Measurements from ENCODE around the gene DFFA. TPM values are rescaled to one million over a fixed set of nuclear protein-coding genes. Genes with fewer than 3 reads are reported as not detected.

Gene DFFA, protein sequence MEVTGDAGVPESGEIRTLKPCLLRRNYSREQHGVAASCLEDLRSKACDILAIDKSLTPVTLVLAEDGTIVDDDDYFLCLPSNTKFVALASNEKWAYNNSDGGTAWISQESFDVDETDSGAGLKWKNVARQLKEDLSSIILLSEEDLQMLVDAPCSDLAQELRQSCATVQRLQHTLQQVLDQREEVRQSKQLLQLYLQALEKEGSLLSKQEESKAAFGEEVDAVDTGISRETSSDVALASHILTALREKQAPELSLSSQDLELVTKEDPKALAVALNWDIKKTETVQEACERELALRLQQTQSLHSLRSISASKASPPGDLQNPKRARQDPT
- 27.9 TPM for polyA plus RNA-seq (2013, experiment 1 of 2; ENCODE audit: insufficient read length)
- polyA plus RNA-seq (2013, experiment 2 of 2; ENCODE audit: insufficient read length): 26.2 TPM

DNA sequence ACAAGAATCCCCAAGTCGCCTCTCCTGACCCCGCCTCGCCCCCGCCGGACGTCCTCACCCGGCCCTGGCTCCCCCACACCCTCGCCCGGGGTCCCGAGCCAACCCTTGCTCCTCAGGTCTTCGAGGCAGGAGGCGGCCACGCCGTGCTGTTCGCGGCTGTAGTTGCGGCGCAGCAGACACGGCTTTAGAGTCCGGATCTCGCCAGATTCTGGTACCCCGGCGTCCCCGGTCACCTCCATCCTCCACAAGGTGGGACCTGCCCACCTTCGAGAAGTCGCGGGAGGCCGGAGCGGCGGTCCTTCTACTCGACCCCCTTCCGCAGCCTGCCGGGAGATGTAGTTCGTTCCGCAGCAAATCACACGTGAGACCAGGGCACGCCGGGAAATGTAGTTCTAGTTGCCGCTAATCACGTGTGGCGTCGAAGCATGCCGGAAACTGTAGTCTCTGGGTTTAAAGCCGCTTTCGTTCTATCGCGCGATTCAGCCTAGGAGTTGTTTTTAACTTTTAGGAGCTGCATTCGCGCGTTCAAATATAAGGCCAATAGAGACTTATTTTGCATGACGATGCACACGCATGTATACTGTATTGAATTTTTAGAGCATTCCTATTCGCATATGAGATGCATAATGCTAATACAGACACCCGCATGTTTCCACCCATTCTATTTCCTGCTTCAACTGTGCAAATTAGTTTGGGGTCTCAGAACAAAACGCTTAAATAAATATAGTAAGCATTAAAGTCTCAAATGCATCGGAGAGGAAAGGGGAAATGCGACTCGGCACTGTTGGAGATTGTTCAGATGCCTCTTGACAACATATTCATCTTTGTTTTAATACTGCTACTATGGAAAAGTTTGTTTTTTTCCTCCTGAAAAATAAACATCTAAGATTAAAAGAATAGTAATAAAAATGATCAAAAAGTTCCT, at the start of gene DFFA:
TSS of gene DFFA (minus strand) at position 310 of the 925 bp plus-strand sequence. CDS start at position 239, 71 bp downstream.
- DNase-seq: peak; percentile 96

GRCh38 chr1:10521537-10522157, 49.3 kb upstream of the DFFA start:
- DNase-seq: no peak

DNA sequence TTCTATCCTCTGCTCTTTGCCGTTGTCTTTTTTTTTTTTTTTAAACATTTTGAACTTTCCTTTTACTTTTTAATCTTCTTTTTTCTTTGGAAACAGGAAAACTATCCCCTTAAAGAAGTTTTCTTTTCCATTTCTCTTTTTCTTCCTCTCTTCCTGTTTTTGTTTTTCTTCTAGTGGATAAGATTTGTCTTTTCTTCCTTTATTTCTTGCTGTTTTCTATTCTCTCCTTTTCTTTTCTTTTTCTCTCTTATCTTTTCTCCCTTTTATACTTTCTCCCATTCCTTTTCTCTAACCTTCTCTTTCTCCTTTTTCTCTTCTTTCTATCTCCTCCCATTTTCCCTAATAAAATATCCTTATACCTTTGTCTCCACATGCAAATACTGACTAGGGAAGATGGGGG, 48.6 kb upstream of the DFFA start:
- no peak for DNase-seq

DNA sequence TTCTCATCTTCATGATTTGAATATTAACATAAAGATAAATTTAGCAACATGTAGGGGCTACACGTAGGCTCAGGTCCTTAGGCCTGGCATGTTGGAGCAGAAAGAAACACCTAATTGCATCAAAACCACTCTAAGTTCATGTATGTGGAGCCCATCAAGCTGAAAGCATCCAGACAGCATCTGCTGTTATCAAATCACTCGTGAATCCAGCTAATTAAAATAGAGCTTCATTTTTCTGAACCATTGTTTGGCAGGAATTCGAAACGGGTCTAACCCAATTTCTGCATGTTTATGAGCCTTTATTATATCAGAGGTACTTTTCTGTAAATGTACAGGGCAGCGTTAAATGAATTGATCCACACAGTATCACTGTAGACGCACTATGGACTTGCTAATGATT, 48.2 kb upstream of the DFFA start:
- no peak for DNase-seq

GRCh38 chr1:10519016-10519417, 46.7 kb upstream of the DFFA start:
- no peak for DNase-seq

GRCh38 chr1:10517677-10517982, 45.3 kb upstream of the DFFA start:
- DNase-seq: no peak

DNA sequence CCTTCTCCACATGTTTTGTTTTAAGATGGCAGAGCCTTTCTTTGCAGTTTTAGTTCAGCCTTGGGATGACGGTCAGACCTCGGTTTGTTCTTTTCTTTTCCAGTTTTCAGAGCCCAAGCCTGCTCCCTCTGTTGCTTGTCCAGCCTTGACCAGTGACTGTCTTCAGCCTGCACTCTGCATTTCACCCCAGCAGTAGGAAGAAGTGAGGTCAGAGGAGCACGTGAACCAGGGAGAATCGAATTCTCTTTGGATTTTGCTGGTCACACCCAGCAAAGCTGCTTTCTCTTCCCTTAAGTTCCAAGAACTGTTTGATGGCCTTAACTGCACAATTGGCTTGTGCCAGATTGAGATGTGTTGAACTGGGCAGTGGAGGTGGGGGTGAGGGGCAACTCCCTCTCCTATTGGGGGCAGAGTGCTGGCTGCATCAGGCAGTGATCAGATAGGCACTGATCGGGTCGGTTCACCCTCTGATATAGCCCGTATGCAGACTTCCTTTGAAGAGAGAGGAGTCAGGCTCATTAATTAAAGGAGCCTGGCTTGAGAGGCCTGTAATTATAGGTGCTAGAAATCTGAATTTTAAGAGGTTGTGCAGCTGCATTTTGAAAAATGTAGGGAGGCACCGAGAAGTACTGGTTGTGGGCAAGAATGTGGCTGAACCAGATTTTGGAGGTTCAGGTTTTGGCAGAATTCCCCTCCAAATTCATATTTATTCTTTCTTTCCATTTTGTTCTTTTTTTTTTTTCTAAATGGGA, 44.8 kb upstream of the DFFA start:
- no peak for DNase-seq

DNA sequence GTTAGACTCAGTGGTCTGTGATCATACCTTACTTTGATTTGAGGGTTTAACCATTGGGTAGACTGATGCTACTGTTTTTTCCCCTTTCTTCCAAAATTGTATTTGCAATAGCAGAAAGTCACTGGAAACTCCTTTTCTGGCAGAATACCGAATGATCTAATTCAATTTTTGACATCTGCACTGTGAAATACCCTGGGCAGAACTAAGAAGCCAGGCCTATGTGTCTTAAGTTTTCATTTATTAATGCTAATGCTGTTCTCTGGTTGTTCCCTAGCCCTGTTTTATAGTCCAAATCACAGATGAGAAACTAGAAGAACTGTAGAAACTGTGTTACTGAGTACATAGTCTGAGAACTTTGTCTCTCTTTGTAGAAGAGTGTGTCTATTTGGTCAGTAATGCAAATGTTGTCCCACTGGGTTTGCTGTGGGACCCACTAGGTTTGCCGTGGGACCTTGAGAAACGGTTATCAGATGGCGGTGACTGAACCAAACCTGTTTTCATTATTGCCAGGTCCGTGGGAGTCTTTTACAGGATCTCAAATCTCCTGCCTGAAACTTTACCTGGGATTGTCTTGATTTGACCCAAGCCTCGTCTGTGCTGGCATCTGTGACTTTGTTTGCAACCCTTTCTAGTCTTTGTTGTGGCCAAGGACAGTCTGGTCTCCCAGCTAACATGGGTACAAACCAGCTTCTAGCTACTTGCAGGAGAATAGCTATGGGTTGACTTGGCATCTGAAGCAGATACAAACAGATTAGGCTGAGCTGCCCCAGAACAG, 43.8 kb upstream of the DFFA start:
- DNase-seq: no peak

GRCh38 chr1:10515301-10515975, 43.1 kb upstream of the DFFA start:
- DNase-seq: no peak

DNA sequence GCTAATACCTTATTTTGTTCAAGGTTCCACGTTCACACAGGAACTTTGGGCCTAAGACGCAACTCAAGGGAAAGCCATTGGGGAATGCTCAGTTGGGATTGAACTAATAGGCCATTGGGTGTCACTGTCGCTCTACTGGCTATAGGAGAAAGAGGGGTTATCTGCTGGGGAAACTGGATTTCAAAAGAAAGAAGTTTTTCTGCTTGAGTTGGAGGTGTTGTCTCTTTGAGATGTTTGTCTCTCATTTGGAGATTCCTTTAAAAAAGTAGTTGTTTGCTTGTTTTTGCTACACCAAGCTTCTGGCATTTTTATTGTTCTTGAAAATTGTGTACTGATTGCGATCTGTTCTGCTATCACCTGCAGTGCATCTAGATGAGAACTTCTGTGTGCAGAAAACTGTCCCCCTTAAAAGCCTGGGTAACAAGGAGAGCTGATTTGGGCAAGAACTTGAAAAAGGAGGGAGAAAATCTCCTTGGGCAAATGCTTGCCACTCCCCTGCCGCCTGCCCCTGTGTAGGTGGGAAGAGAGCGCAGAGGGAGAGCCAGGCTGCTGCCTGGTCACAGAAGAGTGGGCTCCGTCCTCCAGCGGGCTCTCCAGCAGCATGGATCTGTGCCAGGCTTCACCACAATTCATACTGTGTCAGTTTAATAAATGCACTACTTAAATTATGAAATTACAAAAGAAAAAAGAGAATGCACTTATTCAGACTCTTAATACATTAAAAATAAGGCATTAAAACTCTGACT, 42.3 kb upstream of the DFFA start:
- DNase-seq: peak; percentile 63

DNA sequence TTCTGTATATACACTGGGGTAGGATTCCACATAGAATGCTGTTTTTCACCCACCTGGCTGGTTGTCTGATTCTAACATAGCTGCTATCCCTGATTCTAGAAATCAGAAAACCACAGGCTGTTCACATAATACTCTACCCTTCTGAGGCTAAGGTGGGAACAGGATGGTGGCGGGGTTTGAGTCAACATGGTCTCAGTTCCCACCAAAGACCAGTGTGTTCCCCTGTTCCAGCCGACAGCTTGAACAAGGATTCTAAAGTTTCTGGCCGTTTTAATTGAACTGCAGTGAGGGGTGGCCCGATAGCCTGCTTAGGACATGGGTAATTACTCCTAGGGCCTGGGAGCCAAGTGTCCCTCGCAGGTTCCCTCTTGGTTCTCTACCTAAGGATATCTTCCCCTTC, 40.9 kb upstream of the DFFA start:
- DNase-seq: no peak

DNA sequence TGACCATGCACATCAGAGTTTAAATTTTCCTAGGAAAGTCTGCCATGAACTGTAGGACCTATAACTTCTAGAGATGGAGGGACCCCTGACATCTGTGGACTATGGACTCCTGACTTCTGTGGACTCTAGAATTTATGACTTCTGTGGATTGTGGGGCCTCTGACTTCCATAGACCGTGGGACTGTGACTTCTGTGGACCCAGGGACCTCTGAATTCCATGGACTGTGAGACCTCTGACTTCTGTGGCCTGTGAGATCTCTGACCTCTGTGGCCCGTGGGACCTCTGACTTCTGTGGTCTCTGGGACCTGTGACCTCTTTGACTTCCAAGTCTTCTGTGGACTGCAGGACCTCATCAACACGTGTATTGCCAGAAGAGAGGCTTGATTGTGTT, 39.2 kb upstream of the DFFA start:
- no peak for DNase-seq

- peak; percentile 86 for DNase-seq
These were observed 38.5 kb upstream of the DFFA start for GRCh38 chr1:10510520-10511493.

DNA sequence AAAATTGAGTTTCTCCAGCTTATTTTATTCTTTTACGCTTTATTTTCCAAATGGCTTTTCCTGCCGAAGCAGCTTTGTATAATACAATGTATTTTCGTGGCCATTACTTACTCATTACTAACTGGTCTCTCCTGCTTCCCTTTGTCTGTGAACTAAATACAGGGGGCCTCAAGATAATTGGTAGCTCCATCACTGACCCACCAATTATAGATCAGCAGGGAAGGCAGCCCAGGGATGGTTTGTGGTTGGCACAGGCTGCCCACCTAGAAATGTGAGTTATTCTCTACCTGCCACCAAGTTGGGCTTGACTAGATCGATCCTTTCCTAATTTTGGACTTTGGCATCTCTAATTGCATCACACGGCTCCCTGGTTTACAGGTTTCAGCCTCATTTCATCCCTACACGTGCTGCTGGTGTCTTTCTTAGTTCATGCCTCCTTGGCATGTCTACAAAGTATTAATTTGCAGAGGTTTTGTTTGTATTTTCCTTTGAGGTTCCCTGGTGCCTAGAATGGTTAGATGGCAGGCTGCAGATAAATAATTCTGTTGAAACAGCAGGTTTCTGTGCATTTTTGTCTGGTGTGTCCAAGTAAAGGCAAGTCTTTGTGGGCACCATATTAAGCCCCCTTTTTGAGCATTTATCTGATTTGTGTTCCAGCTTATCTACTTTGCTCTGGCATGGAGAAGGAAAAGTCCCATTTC, 37.6 kb upstream of the DFFA start:
- DNase-seq: no peak

DNA sequence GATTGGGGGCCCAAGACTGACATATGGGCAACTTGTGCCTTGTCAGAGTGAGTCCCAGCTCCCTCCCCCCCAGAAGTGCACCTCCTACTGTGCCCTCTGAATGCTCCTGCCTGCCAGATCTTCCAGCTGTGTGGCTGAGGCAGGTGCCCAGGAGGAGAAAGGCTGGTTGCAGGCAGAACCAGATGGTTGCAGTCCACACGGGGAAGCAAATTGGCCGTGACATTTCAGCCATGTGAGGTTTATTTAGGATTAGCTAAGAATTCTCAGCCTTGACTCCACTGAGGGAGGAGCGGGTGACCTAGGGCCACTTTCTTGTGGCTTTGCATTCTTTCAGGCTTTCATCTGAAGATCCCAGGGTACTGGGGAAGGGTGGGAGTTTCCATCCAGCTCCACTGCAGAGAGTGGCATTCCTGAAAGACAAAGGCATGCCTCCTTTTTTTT, 36.2 kb upstream of the DFFA start:
- peak; percentile 64 for DNase-seq

DNA sequence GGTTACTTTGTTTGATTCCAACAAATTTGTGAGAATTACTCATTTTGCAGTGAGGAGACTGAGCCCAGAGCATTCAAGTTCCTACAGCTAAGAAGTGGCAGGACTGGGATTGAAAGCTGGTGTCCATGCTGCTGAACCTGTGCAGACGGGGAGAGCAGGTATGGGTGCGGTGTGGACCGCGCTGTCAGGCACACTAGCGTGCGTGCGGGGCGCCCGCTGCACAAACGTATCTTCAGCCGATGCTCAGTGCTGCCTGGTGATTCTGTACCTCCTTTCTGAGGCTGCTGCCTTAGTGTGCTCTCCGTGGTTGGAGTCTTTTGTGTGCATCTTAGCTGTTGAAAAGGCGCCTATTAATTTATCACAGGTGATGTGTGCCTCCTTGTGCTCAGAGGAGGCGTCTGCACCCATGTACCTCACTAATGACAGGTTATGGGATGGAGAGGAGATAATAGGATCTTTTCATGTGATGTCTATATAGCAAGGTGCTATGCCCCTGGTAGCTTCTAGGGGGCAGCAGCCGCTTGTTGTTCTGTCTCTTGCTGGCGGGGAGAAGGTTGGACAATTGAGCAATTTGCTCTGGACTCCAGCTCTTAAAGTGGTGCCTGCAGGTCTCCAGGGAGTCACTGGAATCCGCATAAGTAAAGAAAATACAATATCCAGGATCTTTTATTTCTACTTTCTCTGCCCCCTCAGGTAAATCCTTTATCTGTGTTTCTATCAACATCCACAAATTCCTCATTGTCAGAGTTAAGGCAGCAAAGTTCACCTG, 35.0 kb upstream of the DFFA start:
- peak; percentile 83 for DNase-seq

GRCh38 chr1:10506677-10507047, 34.3 kb upstream of the DFFA start:
- DNase-seq: no peak
